Natural killer cell treated with Interleukin-12 subunit alpha and Interleukin-12 subunit beta and Interleukin-15 and Interleukin-18, amount 100 ng/mL, for 72 hours (primary cell): ENCODE measurements around the gene RBM27. TPM values are rescaled to one million over a fixed set of nuclear protein-coding genes. Genes with fewer than 3 reads are reported as not detected.

Experiments used
- ATAC-seq, 2 donors: fragments of 150-1000 bp; cut with Tn5 transposase in 1 of 2; sonication (Bioruptor Pico), chemical (Tn5 transposase) in 1 of 2; 2 replicates each; pipeline ENCODE4 v1.10.0; 2021
- DNase-seq: peaks from one replicate; pipeline ENCODE4 v3.0.0; 2022; ENCODE audit warnings: low spot score
- H3K27ac Mint-ChIP-seq, 2 donors: 1 replicate in 1 of 2; 2 replicates in 1 of 2; pipeline ENCODE4 v1.8.0; 2022; ENCODE audit warnings: mixed read lengths in 2 of 2, mild to moderate bottlenecking in 1 of 2, moderate library complexity in 1 of 2
- H3K27me3 Mint-ChIP-seq, 2 donors: 1 replicate in 1 of 2; 2 replicates in 1 of 2; pipeline ENCODE4 v1.8.0; 2022; ENCODE audit warnings: mixed read lengths in 2 of 2
- H3K36me3 Mint-ChIP-seq: one replicate; pipeline ENCODE4 v1.8.0; 2022; ENCODE audit warnings: mixed read lengths
- H3K4me1 Mint-ChIP-seq, 2 donors: 1 replicate in 1 of 2; 2 replicates in 1 of 2; pipeline ENCODE4 v1.8.0; 2022; ENCODE audit warnings: low read depth in 2 of 2, mixed read lengths in 2 of 2, mild to moderate bottlenecking in 1 of 2
- H3K4me3 Mint-ChIP-seq: one replicate; pipeline ENCODE4 v1.8.0; 2022; ENCODE audit warnings: mixed read lengths
- H3K9me3 Mint-ChIP-seq: 2 replicates; pipeline ENCODE4 v1.8.0; 2022; ENCODE audit warnings: mixed read lengths
- total RNA-seq, 2 donors: library from RNA; stranded (reverse); gene quantifications; one replicate each; pipeline ENCODE4 v1.2.3, GENCODE V29; 2022

The RBM27 gene
- total RNA-seq, 2 donors from 2014 or later = 16.6 to 24.7 TPM

- DNase-seq = no peak
- peaks cover 25% of the 10 kb centered on the region in 2 donors for H3K4me1 Mint-ChIP-seq
- H3K36me3 Mint-ChIP-seq = peaks cover 9% of the 10 kb centered on the region
- H3K27me3 Mint-ChIP-seq = no peaks in the 10 kb centered on the region
- H3K9me3 Mint-ChIP-seq = no peaks in the 10 kb centered on the region
- peak overlapping the region in 1 of 2 donors; percentile 41 for H3K27ac Mint-ChIP-seq
- no peak overlapping the region for H3K4me3 Mint-ChIP-seq
- no peak for ATAC-seq
Measured at GRCh38 chr5:146218168-146218567, 14.8 kb downstream of the RBM27 start.

GRCh38 chr5:146219243-146219642 lies 15.8 kb downstream of the RBM27 start:
- peaks cover 23% of the 10 kb centered on the region in 2 donors for H3K4me1 Mint-ChIP-seq
- no peaks in the 10 kb centered on the region for H3K27me3 Mint-ChIP-seq
- no peak overlapping the region for H3K4me3 Mint-ChIP-seq
- DNase-seq (no peak), ATAC-seq (no peak)
- no peak overlapping the region for H3K27ac Mint-ChIP-seq
- H3K9me3 Mint-ChIP-seq = no peaks in the 10 kb centered on the region
- peaks cover 13% of the 10 kb centered on the region for H3K36me3 Mint-ChIP-seq

GRCh38 chr5:146221234-146221633 lies 17.8 kb downstream of the RBM27 start:
- no peaks in the 10 kb centered on the region for H3K9me3 Mint-ChIP-seq
- H3K36me3 Mint-ChIP-seq = peaks cover 13% of the 10 kb centered on the region
- H3K27me3 Mint-ChIP-seq = no peaks in the 10 kb centered on the region
- H3K4me3 Mint-ChIP-seq = no peak overlapping the region
- ATAC-seq (no peak), DNase-seq (no peak)
- peaks cover 14 to 16% of the 10 kb centered on the region in 2 donors for H3K4me1 Mint-ChIP-seq
- no peak overlapping the region for H3K27ac Mint-ChIP-seq

DNA sequence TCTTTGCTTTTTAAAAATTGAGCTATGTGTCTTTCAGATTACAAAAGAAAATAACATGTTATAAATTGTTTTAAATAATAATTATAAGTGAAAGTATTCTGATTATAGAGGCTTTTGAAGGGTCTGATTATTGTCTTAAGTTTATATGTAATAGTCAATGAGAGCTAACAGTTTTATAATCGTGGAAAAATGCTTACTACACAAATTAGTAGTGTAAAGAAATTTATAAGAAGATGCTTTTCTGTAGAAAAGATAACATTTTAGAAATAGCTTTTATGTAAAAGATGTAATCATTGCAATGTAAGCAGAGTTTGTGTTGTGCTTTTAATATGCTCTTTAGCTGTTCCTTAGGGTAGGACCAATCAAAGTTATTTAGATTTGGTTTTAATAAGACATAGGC lies 18.6 kb downstream of the RBM27 start:
- Mint-ChIP-seq H3K4me3 (no peak overlapping the region), H3K9me3 (no peaks in the 10 kb centered on the region), H3K27ac (no peak overlapping the region), H3K36me3 (peaks cover 13% of the 10 kb centered on the region), H3K4me1 (peaks cover 10 to 14% of the 10 kb centered on the region in 2 donors), H3K27me3 (no peaks in the 10 kb centered on the region)
- DNase-seq (no peak), ATAC-seq (no peak)

- peaks cover 13% of the 10 kb centered on the region for H3K36me3 Mint-ChIP-seq
- no peak overlapping the region for H3K27ac Mint-ChIP-seq
- DNase-seq (no peak), ATAC-seq (no peak)
- H3K4me3 Mint-ChIP-seq = no peak overlapping the region
- peaks cover 7 to 9% of the 10 kb centered on the region in 2 donors for H3K4me1 Mint-ChIP-seq
- no peaks in the 10 kb centered on the region for H3K27me3 Mint-ChIP-seq
- H3K9me3 Mint-ChIP-seq = no peaks in the 10 kb centered on the region
Measured at GRCh38 chr5:146223179-146223578, 19.8 kb downstream of the RBM27 start.

DNA sequence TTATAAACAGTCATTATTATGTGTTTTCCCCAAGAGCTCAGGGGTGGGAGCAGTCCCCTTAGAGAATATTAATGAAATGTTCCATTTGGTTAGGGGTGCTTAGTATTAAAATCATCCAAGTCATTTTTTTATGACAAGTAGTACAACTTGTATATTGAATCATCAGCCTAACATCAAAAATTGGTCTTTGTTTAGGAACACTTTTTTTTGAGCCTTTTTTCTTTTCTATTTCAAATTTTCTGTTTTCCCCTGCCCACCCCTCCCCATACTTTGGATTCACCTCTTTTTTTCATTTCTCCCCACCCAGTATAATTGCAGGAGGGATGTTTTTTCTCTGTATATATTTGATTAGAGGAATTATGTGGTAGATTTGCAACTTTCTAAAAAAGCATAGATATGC lies 25.8 kb downstream of the RBM27 start:
- Mint-ChIP-seq H3K9me3 (no peaks in the 10 kb centered on the region), H3K4me3 (no peak overlapping the region), H3K27ac (no peak overlapping the region), H3K36me3 (peaks cover 10% of the 10 kb centered on the region), H3K4me1 (no peaks in the 10 kb centered on the region), H3K27me3 (no peaks in the 10 kb centered on the region)
- DNase-seq = no peak
- ATAC-seq = no peak

DNA sequence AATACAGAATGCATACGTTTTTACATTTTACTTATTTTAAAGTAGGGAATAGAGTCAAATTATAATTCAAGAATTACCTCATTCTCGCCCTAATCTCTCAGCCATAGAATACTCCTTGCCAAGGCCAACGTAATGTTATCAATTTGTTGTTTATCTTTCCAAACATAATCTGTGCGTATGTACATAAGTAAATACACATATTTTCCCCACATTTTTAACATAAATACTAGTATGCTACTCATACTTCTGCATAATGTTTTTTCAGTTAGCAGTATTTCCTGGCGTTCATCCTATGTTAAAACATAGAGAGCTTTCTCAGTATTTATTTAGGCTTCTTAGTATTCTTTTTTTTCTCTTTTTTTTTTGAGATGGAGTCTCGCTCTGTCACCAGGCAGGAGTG lies 28.8 kb downstream of the RBM27 start:
- Mint-ChIP-seq H3K4me3 (no peak overlapping the region), H3K36me3 (peaks cover 10% of the 10 kb centered on the region), H3K27me3 (no peaks in the 10 kb centered on the region), H3K27ac (no peak overlapping the region), H3K4me1 (peaks cover 0 to 4% of the 10 kb centered on the region in 2 donors), H3K9me3 (no peaks in the 10 kb centered on the region)
- no peak for DNase-seq
- no peak for ATAC-seq

- ATAC-seq = no peak
- no peak for DNase-seq
- Mint-ChIP-seq H3K27me3 (no peaks in the 10 kb centered on the region), H3K27ac (no peak overlapping the region), H3K9me3 (no peaks in the 10 kb centered on the region), H3K4me1 (peaks cover 0 to 4% of the 10 kb centered on the region in 2 donors), H3K36me3 (peaks cover 10% of the 10 kb centered on the region), H3K4me3 (no peak overlapping the region)
Measured at GRCh38 chr5:146233441-146233840, 30.0 kb downstream of the RBM27 start.

GRCh38 chr5:146238973-146239372 lies 35.6 kb downstream of the RBM27 start:
- H3K36me3 Mint-ChIP-seq = peaks cover 14% of the 10 kb centered on the region
- H3K4me1 Mint-ChIP-seq = peaks cover 13 to 14% of the 10 kb centered on the region in 2 donors
- H3K27ac Mint-ChIP-seq = peak overlapping the region in 1 of 2 donors; percentile 22
- peak overlapping the region; percentile 3 for H3K4me3 Mint-ChIP-seq
- no peaks in the 10 kb centered on the region for H3K27me3 Mint-ChIP-seq
- ATAC-seq = peak in 1 of 2 donors; percentile 75
- DNase-seq = no peak
- no peaks in the 10 kb centered on the region for H3K9me3 Mint-ChIP-seq

GRCh38 chr5:146240951-146241350 lies 37.5 kb downstream of the RBM27 start:
- Mint-ChIP-seq H3K9me3 (no peaks in the 10 kb centered on the region), H3K4me1 (peaks cover 13 to 17% of the 10 kb centered on the region in 2 donors), H3K27ac (no peak overlapping the region), H3K27me3 (no peaks in the 10 kb centered on the region), H3K4me3 (no peak overlapping the region), H3K36me3 (peaks cover 14% of the 10 kb centered on the region)
- ATAC-seq (no peak), DNase-seq (no peak)

DNA sequence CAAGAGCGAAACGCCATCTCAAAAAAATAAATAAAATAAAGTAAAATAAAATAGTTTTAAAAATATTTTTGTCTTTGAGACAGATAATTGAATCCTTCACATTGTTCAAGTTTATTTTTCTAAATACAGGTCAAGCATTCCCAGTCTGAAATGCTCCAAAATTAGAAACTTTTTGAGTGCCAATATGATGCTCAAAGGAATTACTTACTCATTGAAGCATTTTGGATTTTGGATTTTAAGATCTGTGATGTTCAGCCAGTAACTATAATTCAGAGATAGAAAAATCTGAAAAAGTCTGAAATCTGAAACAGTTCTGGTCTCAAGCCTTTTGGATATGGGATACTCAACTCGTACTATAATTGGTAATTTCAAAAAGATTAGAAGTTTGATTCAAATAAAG lies 39.8 kb downstream of the RBM27 start:
- Mint-ChIP-seq H3K4me3 (no peak overlapping the region), H3K27me3 (no peaks in the 10 kb centered on the region), H3K4me1 (peaks cover 12 to 23% of the 10 kb centered on the region in 2 donors), H3K36me3 (peaks cover 14% of the 10 kb centered on the region), H3K9me3 (no peaks in the 10 kb centered on the region), H3K27ac (no peak overlapping the region)
- ATAC-seq (no peak), DNase-seq (no peak)

DNA sequence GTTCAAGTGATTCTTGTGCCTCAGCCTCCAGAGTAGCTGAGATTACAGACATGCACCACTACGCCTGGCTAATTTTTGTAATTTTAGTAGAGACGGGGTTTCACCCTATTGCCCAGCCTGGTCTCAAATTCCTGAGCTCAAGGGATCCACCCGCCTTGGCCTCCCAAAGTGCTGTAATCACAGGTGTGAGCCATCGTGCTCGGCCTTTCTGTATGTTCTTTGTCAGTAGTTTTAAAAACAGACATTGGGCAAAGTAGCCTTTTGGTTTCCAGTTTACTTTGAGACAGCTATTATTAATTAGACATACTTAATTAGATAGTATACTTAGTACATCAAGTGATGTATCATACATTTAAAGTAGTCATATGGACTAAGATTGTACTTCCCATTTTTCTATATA lies 45.2 kb downstream of the RBM27 start:
- Mint-ChIP-seq H3K4me1 (peaks cover 6 to 13% of the 10 kb centered on the region in 2 donors), H3K27ac (no peak overlapping the region), H3K36me3 (no peaks in the 10 kb centered on the region), H3K27me3 (no peaks in the 10 kb centered on the region), H3K9me3 (no peaks in the 10 kb centered on the region), H3K4me3 (no peak overlapping the region)
- no peak for ATAC-seq
- DNase-seq = no peak

GRCh38 chr5:146249801-146250200 lies 46.4 kb downstream of the RBM27 start:
- H3K4me1 Mint-ChIP-seq = peaks cover 9 to 19% of the 10 kb centered on the region in 2 donors
- H3K36me3 Mint-ChIP-seq = no peaks in the 10 kb centered on the region
- no peaks in the 10 kb centered on the region for H3K27me3 Mint-ChIP-seq
- ATAC-seq (no peak), DNase-seq (no peak)
- H3K4me3 Mint-ChIP-seq = no peak overlapping the region
- no peak overlapping the region for H3K27ac Mint-ChIP-seq
- H3K9me3 Mint-ChIP-seq = no peaks in the 10 kb centered on the region
